H1 (cell line): ENCODE data around the gene CUBN. TPM values are rescaled to one million over a fixed set of nuclear protein-coding genes. Genes with fewer than 3 reads are reported as not detected.

ENCODE experiments used
- CTCF ChIA-PET: fragments of 300-600 bp; sonication (Branson Sonifier 250); formaldehyde crosslinking; loops from one replicate; lab custom pipeline; 2021; ENCODE audit not compliant: partially characterized antibody; lab: Charles Lee
- POLR2A ChIA-PET: fragments of 300-600 bp; sonication (Branson Sonifier 250); formaldehyde crosslinking; loops from one replicate; lab custom pipeline; 2021; ENCODE audit warnings: inconsistent platforms; ENCODE audit not compliant: partially characterized antibody; lab: Charles Lee
- DNase-seq, 2 experiments: peaks; one replicate each; pipeline versions ENCODE4 v3.0.0 to v3.0.0-alpha.2; 2010 to 2022; ENCODE audit warnings: low spot score in 2 of 2, low read depth in 1 of 2, mixed read lengths in 1 of 2
- FAIRE-seq: peaks from 2 replicates; lab custom pipeline; 2011; peaks lifted over from hg19 to GRCh38; lab: Jason Lieb, UNC
- H2AFZ ChIP-seq: 2 replicates; pipeline ENCODE4 v1.8.1; 2012; ENCODE audit warnings: low read length, inconsistent platforms
- H2AK5ac ChIP-seq: 2 replicates; pipeline ENCODE4 v1.6.1; 2013; ENCODE audit warnings: low read depth, low read length
- H2BK120ac ChIP-seq: replicated peaks from 2 replicates; pipeline ENCODE3; 2013; ENCODE audit warnings: low read depth, low read length, inconsistent platforms
- H2BK12ac ChIP-seq: 2 replicates; pipeline ENCODE4 v1.6.1; 2013; ENCODE audit warnings: low read depth, low read length
- H2BK15ac ChIP-seq: 2 replicates; pipeline ENCODE4 v1.6.1; 2013; ENCODE audit warnings: low read length
- H2BK20ac ChIP-seq: 2 replicates; pipeline ENCODE4 v1.6.1; 2013; ENCODE audit warnings: low read length
- H2BK5ac ChIP-seq: 2 replicates; pipeline ENCODE4 v1.6.1; 2013; ENCODE audit warnings: low read depth, low read length
- H3K14ac ChIP-seq: 2 replicates; pipeline ENCODE4 v1.6.1; 2013; ENCODE audit warnings: inconsistent platforms; ENCODE audit not compliant: insufficient read length
- H3K18ac ChIP-seq: 2 replicates; pipeline ENCODE4 v1.6.1; 2013; ENCODE audit warnings: low read length; ENCODE audit errors: extremely low read depth
- H3K23ac ChIP-seq: 2 replicates; pipeline ENCODE4 v1.6.1; 2013; ENCODE audit warnings: inconsistent platforms; ENCODE audit not compliant: insufficient read length
- H3K23me2 ChIP-seq: 2 replicates; pipeline ENCODE4 v1.6.1; 2013; ENCODE audit warnings: low read depth, low read length
- H3K27ac ChIP-seq: 2 replicates; pipeline ENCODE4 v1.6.1; 2011; ENCODE audit warnings: low read depth, low read length, inconsistent platforms
- H3K27me3 ChIP-seq, 4 experiments: replicated peaks in 1 of 4; 1 replicate in 1 of 4; 2 replicates in 3 of 4; pipeline versions ENCODE4 v1.6.1 to v1.8.1; 2011 to 2013; ENCODE audit warnings: low read length in 3 of 4, mild to moderate bottlenecking in 3 of 4, inconsistent platforms in 2 of 4, mixed read lengths in 2 of 4, moderate library complexity in 1 of 4; ENCODE audit not compliant: control insufficient read depth in 3 of 4, insufficient read depth in 3 of 4; ENCODE audit errors: extremely low read depth in 1 of 4
- H3K36me3 ChIP-seq, 4 experiments: 2 replicates each; pipeline versions ENCODE4 v1.6.1 to v1.8.1; 2011 to 2013; ENCODE audit warnings: mild to moderate bottlenecking in 4 of 4, low read length in 3 of 4, moderate library complexity in 2 of 4, control low read depth in 1 of 4, inconsistent platforms in 1 of 4; ENCODE audit not compliant: insufficient read depth in 4 of 4, control insufficient read depth in 2 of 4
- H3K4ac ChIP-seq: replicated peaks from 2 replicates; pipeline ENCODE3; 2013; ENCODE audit warnings: low read length, low read depth, mixed read lengths, inconsistent platforms; ENCODE audit not compliant: insufficient read length
- H3K4me1 ChIP-seq, 4 experiments: replicated peaks in 1 of 4; 1 replicate in 1 of 4; 2 replicates in 3 of 4; pipeline versions ENCODE4 v1.6.1 to v1.8.1; 2011 to 2013; ENCODE audit warnings: low read length in 3 of 4, inconsistent platforms in 2 of 4, mixed read lengths in 1 of 4; ENCODE audit not compliant: insufficient read depth in 4 of 4, control insufficient read depth in 3 of 4
- H3K4me2 ChIP-seq, 2 experiments: 2 replicates each; pipeline versions ENCODE4 v1.6.1 to v1.8.1; 2011 to 2013; ENCODE audit warnings: low read depth in 2 of 2, low read length in 2 of 2, control low read depth in 1 of 2, inconsistent platforms in 1 of 2, mild to moderate bottlenecking in 1 of 2; ENCODE audit not compliant: insufficient read depth in 1 of 2
- H3K4me3 ChIP-seq, 4 experiments: fragments of 200-600, 300-600 bp in 1 of 4; sonication (generic), shearing (Covaris generic), sonication (Bioruptor Twin) in 1 of 4; 2 replicates each; pipeline versions ENCODE4 v1.5.1 to v1.8.1; 2011 to 2016; ENCODE audit warnings: low read length in 4 of 4, low read depth in 3 of 4, control low read depth in 2 of 4, inconsistent platforms in 2 of 4, mild to moderate bottlenecking in 2 of 4, mixed read lengths in 1 of 4, moderate library complexity in 1 of 4; ENCODE audit not compliant: insufficient read depth in 2 of 4; ENCODE audit errors: extremely low read depth in 1 of 4
- H3K56ac ChIP-seq: replicated peaks from 2 replicates; pipeline ENCODE3; 2013; ENCODE audit warnings: low read depth, mild to moderate bottlenecking, mixed read lengths, low read length, inconsistent platforms; ENCODE audit not compliant: insufficient read length
- H3K79me1 ChIP-seq: 2 replicates; pipeline ENCODE4 v1.6.1; 2013; ENCODE audit warnings: low read depth, low read length, control low read depth
- H3K79me2 ChIP-seq, 2 experiments: 2 replicates each; pipeline versions ENCODE4 v1.6.1 to v1.8.1; 2012 to 2013; ENCODE audit warnings: low read length in 2 of 2, mild to moderate bottlenecking in 2 of 2, inconsistent platforms in 1 of 2; ENCODE audit not compliant: insufficient read depth in 2 of 2, control insufficient read depth in 1 of 2
- H3K9ac ChIP-seq, 4 experiments: replicated peaks in 1 of 4; 1 replicate in 1 of 4; 2 replicates in 3 of 4; pipeline versions ENCODE4 v1.6.1 to v1.8.1; 2011 to 2013; ENCODE audit warnings: low read depth in 3 of 4, low read length in 3 of 4, control low read depth in 2 of 4, mild to moderate bottlenecking in 2 of 4, moderate library complexity in 2 of 4, inconsistent platforms in 1 of 4; ENCODE audit errors: extremely low read depth in 1 of 4
- H3K9me3 ChIP-seq, 2 experiments: 2 replicates each; pipeline versions ENCODE4 v1.6.1 to v1.8.1; 2012 to 2013; ENCODE audit warnings: mild to moderate bottlenecking in 2 of 2, moderate library complexity in 2 of 2, control low read depth in 1 of 2, inconsistent platforms in 1 of 2, low read depth in 1 of 2, low read length in 1 of 2, mixed read lengths in 1 of 2; ENCODE audit not compliant: insufficient read depth in 2 of 2
- H4K20me1 ChIP-seq, 2 experiments: replicated peaks in 1 of 2; 2 replicates each; pipeline versions ENCODE3 to v1.8.1; 2011 to 2013; ENCODE audit warnings: inconsistent platforms in 2 of 2, low read length in 2 of 2, mild to moderate bottlenecking in 1 of 2; ENCODE audit not compliant: insufficient read depth in 2 of 2, control insufficient read depth in 1 of 2
- H4K5ac ChIP-seq: 2 replicates; pipeline ENCODE4 v1.6.1; 2013; ENCODE audit warnings: low read length, low read depth, mixed read lengths, inconsistent platforms; ENCODE audit not compliant: insufficient read length
- H4K8ac ChIP-seq: 2 replicates; pipeline ENCODE4 v1.8.0; 2013; ENCODE audit warnings: mild to moderate bottlenecking, moderate library complexity, low read length, inconsistent platforms; ENCODE audit not compliant: insufficient read depth; ENCODE audit errors: extremely low read depth
- H4K91ac ChIP-seq: replicated peaks from 2 replicates; pipeline ENCODE3; 2013; ENCODE audit warnings: low read length, mixed read lengths, inconsistent platforms; ENCODE audit not compliant: insufficient read length
- CBX5 ChIP-seq: fragments of 300-800, 300-1000 bp; sonication (generic); IDR thresholded peaks from 2 replicates; pipeline ENCODE4 v1.7.1; 2016; ENCODE audit warnings: antibody characterized with exemption, low read length, low read depth
- CTCF ChIP-seq, 3 experiments: IDR thresholded peaks; 1 replicate in 2 of 3; 2 replicates in 1 of 3; pipeline versions ENCODE4 v1.5.1 to v1.6.1; 2011; ENCODE audit warnings: low read length in 3 of 3, mild to moderate bottlenecking in 3 of 3, inconsistent platforms in 2 of 3, low read depth in 1 of 3, moderate library complexity in 1 of 3; ENCODE audit not compliant: insufficient read depth in 1 of 3; ENCODE audit errors: control extremely low read depth in 1 of 3
- JUN ChIP-seq: IDR thresholded peaks from 2 replicates; pipeline ENCODE4 v1.6.1; 2011; ENCODE audit warnings: low read depth, mild to moderate bottlenecking, improper control_type of control experiment, low read length
- KDM4A ChIP-seq: IDR thresholded peaks from one replicate; pipeline ENCODE4 v1.7.1; 2012; ENCODE audit warnings: low read depth, mild to moderate bottlenecking, moderate library complexity, low read length, inconsistent platforms; ENCODE audit not compliant: severe bottlenecking
- RXRA ChIP-seq: IDR thresholded peaks from 2 replicates; pipeline ENCODE4 v1.6.1; 2011; ENCODE audit warnings: low read depth, mild to moderate bottlenecking, low read length, moderate library complexity; ENCODE audit not compliant: insufficient read depth
- TBP ChIP-seq: IDR thresholded peaks from 2 replicates; pipeline ENCODE4 v1.6.1; 2011; ENCODE audit warnings: low read depth, low read length, improper control_type of control experiment
- YY1 ChIP-seq: IDR thresholded peaks from 2 replicates; pipeline ENCODE4 v1.6.1; 2011; ENCODE audit warnings: low read depth, mild to moderate bottlenecking, low read length
- WGBS, 2 experiments: shearing (Covaris generic) in 1 of 2; methylation state at CpG; one replicate each; pipeline versions ENCODE4 v1.1.6 to v1.1.7; 2013 to 2015; ENCODE audit warnings: low lambda C conversion rate in 2 of 2, mixed read lengths in 2 of 2, inconsistent platforms in 1 of 2, low coverage in 1 of 2, missing lambda C conversion rate in 1 of 2; ENCODE audit not compliant: insufficient replicate concordance in 2 of 2, insufficient coverage in 1 of 2, insufficient read length in 1 of 2; ENCODE audit errors: extremely low coverage in 1 of 2, missing lambda C conversion rate in 1 of 2; 5-methylcytosine and 5-hydroxymethylcytosine counted together
- polyA plus RNA-seq, 7 experiments: library from polyadenylated mRNA; depleted of rRNA in 3 of 7; stranded (reverse) in 5 of 7; unstranded in 2 of 7; fragments of >200 nt in 5 of 7; fragments of 200-250 nt in 2 of 7; gene quantifications; 1 replicate in 5 of 7; 2 replicates in 1 of 7; 4 replicates in 1 of 7; pipeline versions ENCODE4 v1.2.1 to v1.2.3, GENCODE V29; 2011 to 2013; ENCODE audit warnings: missing spikeins in 2 of 7, mixed read lengths in 2 of 7
- total RNA-seq: library from RNA; stranded (reverse); fragmentation: NEBNext Ultra II Directional; extraction: Animal tissue kit (Norgen Biotek cat#: 25700); gene quantifications from 2 replicates; pipeline ENCODE4 v1.2.1, GENCODE V29; 2021
- TF ChIP-seq, protein P1 (sequence below): IDR thresholded peaks from 2 replicates; pipeline ENCODE4 v1.6.1; 2012; ENCODE audit warnings: inconsistent platforms

Gene CUBN
- total and polyA plus RNA-seq, 2 of the 8 experiments (the other 6 are each of a cell fraction or from before 2014, with no cell fraction given): 0.04 to 0.08 TPM

DNA sequence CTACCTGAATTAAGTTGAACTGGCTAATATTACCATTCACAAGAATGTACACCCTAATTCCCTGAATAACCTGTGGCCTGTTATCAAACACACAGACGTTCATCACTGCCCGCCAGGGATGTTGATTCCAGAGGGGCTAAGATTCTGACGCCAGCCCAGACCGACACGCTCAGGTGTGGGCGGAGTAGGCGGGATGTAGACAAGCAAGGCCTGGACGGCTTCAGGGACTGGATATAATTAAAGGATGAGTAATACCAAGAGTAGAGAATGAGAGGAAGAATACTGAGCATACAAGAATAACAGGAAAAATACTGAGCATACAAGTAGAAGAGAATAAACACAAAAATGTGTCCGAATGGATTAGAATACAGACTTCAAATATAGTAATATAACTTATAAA, 29.0 kb downstream of the CUBN start:
- Histone ChIP-seq H2AK5ac (no peak overlapping the region), H2BK15ac (no peak overlapping the region), H3K18ac (no peak overlapping the region), H3K56ac (no peak overlapping the region), H3K27me3 (no peaks in the 10 kb centered on the region), H2BK120ac (no peak overlapping the region), H3K14ac (no peak overlapping the region), H3K23ac (no peak overlapping the region), H3K4me2 (no peak overlapping the region), H3K4me1 (no peaks in the 10 kb centered on the region), H3K4me3 (no peak overlapping the region), H2BK5ac (no peak overlapping the region), H3K27ac (no peak overlapping the region), H4K8ac (no peak overlapping the region), H3K9me3 (no peaks in the 10 kb centered on the region), H2BK20ac (no peak overlapping the region), H4K20me1 (no peaks in the 10 kb centered on the region), H2AFZ (no peak overlapping the region), H3K9ac (no peak overlapping the region), H3K36me3 (no peaks in the 10 kb centered on the region; a peak in 1 of 8 replicates), H3K4ac (no peak overlapping the region), H3K79me1 (no peaks in the 10 kb centered on the region), H3K23me2 (no peaks in the 10 kb centered on the region), H2BK12ac (no peak overlapping the region), H3K79me2 (no peaks in the 10 kb centered on the region), H4K5ac (no peak overlapping the region), H4K91ac (no peak overlapping the region)
- POLR2A ChIA-PET: no interaction called here
- FAIRE-seq: no peak
- CTCF ChIA-PET: no interaction called here
- WGBS, 2 experiments: 96% methylated on average over 9 of the region's 9 CpGs; no CpG with 5 or more reads in 1 of the 2 experiments
- DNase-seq: no peak
- no peak for TF ChIP-seq CTCF (IDR thresholded peaks at IDR 0.05; ENCODE audit: control extremely low read depth in 1 of 3, insufficient read depth in 1 of 3, low read depth in 1 of 3, low read length in 3 of 3)
- TF ChIP-seq TBP: no peak
- no peak for TF ChIP-seq RXRA
- no peak for TF ChIP-seq JUN
- no peak for TF ChIP-seq YY1
- TF ChIP-seq, protein P1, sequence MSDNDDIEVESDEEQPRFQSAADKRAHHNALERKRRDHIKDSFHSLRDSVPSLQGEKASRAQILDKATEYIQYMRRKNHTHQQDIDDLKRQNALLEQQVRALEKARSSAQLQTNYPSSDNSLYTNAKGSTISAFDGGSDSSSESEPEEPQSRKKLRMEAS: no peak
- no peak for TF ChIP-seq CBX5
- TF ChIP-seq KDM4A: no peak
